DOHH2 (cell line): ENCODE measurements around the gene HAT1.
A peak's percentile ranks its signal among the peaks of the same experiment; 100 is the strongest.

Source experiments
- H3F3A ChIP-seq: fragments of 200-600 bp; sonication (generic), shearing (Covaris generic); 2 replicates; pipeline ENCODE4 v1.6.0; 2016; ENCODE audit warnings: antibody characterized with exemption, mild to moderate bottlenecking; ENCODE audit not compliant: control insufficient read depth, insufficient read depth
- H3K27ac ChIP-seq: fragments of 200-600 bp; sonication (generic); 2 replicates; pipeline ENCODE4 v1.5.1; 2014; ENCODE audit warnings: low read depth, mild to moderate bottlenecking, low read length, moderate library complexity
- H3K27me3 ChIP-seq: fragments of 200-600 bp; sonication (generic); 2 replicates; pipeline ENCODE4 v1.6.1; 2014; ENCODE audit warnings: mild to moderate bottlenecking, low read length, mixed read lengths; ENCODE audit not compliant: control insufficient read depth
- H3K36me3 ChIP-seq: fragments of 200-600 bp; sonication (generic); 2 replicates; pipeline ENCODE4 v1.6.1; 2014; ENCODE audit warnings: mild to moderate bottlenecking, low read length, moderate library complexity, mixed read lengths; ENCODE audit not compliant: control insufficient read depth
- H3K4me1 ChIP-seq: fragments of 200-600 bp; sonication (generic); 2 replicates; pipeline ENCODE4 v1.6.1; 2014; ENCODE audit warnings: mild to moderate bottlenecking, low read length, mixed read lengths; ENCODE audit not compliant: control insufficient read depth
- H3K4me2 ChIP-seq: fragments of 200-600 bp; sonication (generic); 2 replicates; pipeline ENCODE4 v1.6.0; 2014; ENCODE audit warnings: mild to moderate bottlenecking, low read length, moderate library complexity
- H3K4me3 ChIP-seq: fragments of 200-600 bp; sonication (generic); 2 replicates; pipeline ENCODE4 v1.5.1; 2014; ENCODE audit warnings: mild to moderate bottlenecking, low read length, mixed read lengths
- H3K79me2 ChIP-seq: fragments of 200-600 bp; sonication (generic); 2 replicates; pipeline ENCODE4 v1.6.1; 2014; ENCODE audit warnings: mild to moderate bottlenecking, low read length, mixed read lengths; ENCODE audit not compliant: control insufficient read depth
- H3K9me2 ChIP-seq: fragments of 200-600 bp; sonication (generic); replicated peaks from 2 replicates; pipeline ENCODE4 v1.6.1; 2014; ENCODE audit warnings: mild to moderate bottlenecking, low read length, mixed read lengths; ENCODE audit not compliant: control insufficient read depth
- H3K9me3 ChIP-seq: fragments of 200-600 bp; sonication (generic); 2 replicates; pipeline ENCODE4 v1.6.1; 2014; ENCODE audit warnings: antibody characterized with exemption, low read length, mixed read lengths; ENCODE audit not compliant: control insufficient read depth, insufficient read depth
- H4K20me1 ChIP-seq: fragments of 200-600 bp; sonication (generic); 2 replicates; pipeline ENCODE4 v1.6.0; 2014; ENCODE audit warnings: low read depth, mild to moderate bottlenecking, antibody characterized with exemption, low read length, moderate library complexity; ENCODE audit not compliant: control insufficient read depth, insufficient read depth
- CTCF ChIP-seq: fragments of 200-600 bp; sonication (generic); IDR thresholded peaks from one replicate; pipeline ENCODE4 v1.5.1; 2014; ENCODE audit warnings: antibody characterized with exemption, mild to moderate bottlenecking, low read depth, low read length; ENCODE audit not compliant: poor library complexity, severe bottlenecking
- EZH2phosphoT487 ChIP-seq: fragments of 200-600 bp; sonication (generic); IDR thresholded peaks from 2 replicates; pipeline ENCODE4 v1.6.1; 2017; ENCODE audit warnings: borderline replicate concordance, mild to moderate bottlenecking, antibody characterized with exemption, low read length, moderate library complexity, mixed read lengths

HAT1 gene

DNA sequence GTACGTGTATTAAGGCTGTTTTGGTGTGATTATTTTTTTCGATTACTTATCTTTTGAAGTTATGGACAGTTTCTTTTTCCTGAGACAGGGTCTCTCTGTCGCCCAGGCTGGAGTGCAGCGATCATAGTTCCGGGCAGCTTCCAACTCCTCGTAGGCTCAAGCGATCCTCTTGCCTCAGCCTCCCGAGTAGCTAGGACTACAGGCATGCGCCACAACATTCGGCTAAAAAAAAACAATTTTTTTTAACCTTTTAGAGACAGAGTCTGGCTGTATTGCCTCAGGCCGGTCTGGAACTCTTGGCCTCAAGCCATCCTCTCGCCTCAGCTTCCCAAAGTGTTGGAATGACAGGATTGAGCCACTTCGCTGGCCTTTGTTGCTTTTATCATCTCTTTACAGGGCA lies 945 bp downstream of the HAT1 start:
- Histone ChIP-seq H3K27me3 (no peaks in the 10 kb centered on the region), H3K27ac (no peak overlapping the region), H3K79me2 (peaks cover 57% of the 10 kb centered on the region), H3F3A (no peaks in the 10 kb centered on the region), H3K4me2 (peak overlapping the region; percentile 91), H3K9me2 (no peaks in the 10 kb centered on the region), H4K20me1 (no peaks in the 10 kb centered on the region), H3K4me1 (peaks cover 21% of the 10 kb centered on the region), H3K9me3 (no peaks in the 10 kb centered on the region), H3K36me3 (peaks cover 42% of the 10 kb centered on the region), H3K4me3 (peak overlapping the region; percentile 83)
- no peak for TF ChIP-seq CTCF
- TF ChIP-seq EZH2phosphoT487 = no peak

- Histone ChIP-seq H3K27me3 (no peaks in the 10 kb centered on the region), H3K4me2 (peak overlapping the region; percentile 91), H3K4me1 (peaks cover 21% of the 10 kb centered on the region), H3K4me3 (no peak overlapping the region), H4K20me1 (no peaks in the 10 kb centered on the region), H3K27ac (no peak overlapping the region), H3K9me3 (no peaks in the 10 kb centered on the region), H3K36me3 (peaks cover 53% of the 10 kb centered on the region), H3K9me2 (no peaks in the 10 kb centered on the region), H3K79me2 (peaks cover 68% of the 10 kb centered on the region), H3F3A (no peaks in the 10 kb centered on the region)
- TF ChIP-seq EZH2phosphoT487 (no peak), CTCF (no peak)
These were observed 2.1 kb downstream of the HAT1 start for GRCh38 chr2:171924170-171924942.

DNA sequence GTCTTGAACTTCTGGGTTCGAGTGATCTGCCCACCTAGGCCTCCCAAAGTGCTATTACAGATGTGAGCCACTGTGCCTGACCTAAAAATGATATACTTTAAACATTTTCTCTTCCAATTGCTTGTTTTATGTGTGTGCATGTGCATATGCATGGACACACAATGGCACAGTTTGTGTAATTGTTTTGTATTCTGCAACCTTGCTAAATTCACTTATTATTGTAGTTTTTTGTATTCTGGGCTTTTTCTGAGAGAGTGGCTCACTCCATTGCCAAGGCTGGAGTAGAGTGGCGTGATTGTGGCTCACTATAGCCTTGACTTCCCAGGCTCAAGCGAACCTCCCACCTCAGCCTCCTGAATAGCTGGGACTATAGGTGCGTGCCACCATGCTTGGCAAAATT lies 8.1 kb downstream of the HAT1 start:
- H4K20me1 ChIP-seq = no peaks in the 10 kb centered on the region
- peaks cover 97% of the 10 kb centered on the region for H3K79me2 ChIP-seq
- no peak overlapping the region for H3K4me2 ChIP-seq
- no peaks in the 10 kb centered on the region for H3F3A ChIP-seq
- H3K36me3 ChIP-seq = peaks cover 73% of the 10 kb centered on the region
- no peaks in the 10 kb centered on the region for H3K27me3 ChIP-seq
- H3K9me3 ChIP-seq = no peaks in the 10 kb centered on the region
- TF ChIP-seq CTCF = no peak
- no peak for TF ChIP-seq EZH2phosphoT487
- H3K4me1 ChIP-seq = no peaks in the 10 kb centered on the region; the same call in 1 of the 2 replicates
- no peak overlapping the region for H3K27ac ChIP-seq
- no peaks in the 10 kb centered on the region for H3K9me2 ChIP-seq
- no peak overlapping the region for H3K4me3 ChIP-seq
